Stimulated activated CD8-positive, alpha-beta memory T cell treated with anti-CD3 and anti-CD28 coated beads, Interleukin-4, amount 100 ng/mL, for 1 hour (primary cell): ENCODE results near the gene PALLD.
"Not testable (repeated sequence)": the region's sequence is repeated elsewhere in the genome, so short reads cannot be mapped to it uniquely, and the experiment has no call there.

Experiments used
- DNase-seq, 2 donors: peaks; one replicate each; pipeline ENCODE4 v3.0.0-alpha.2; 2020; ENCODE audit warnings: low read depth in 2 of 2, low spot score in 1 of 2

Gene PALLD

GRCh38 chr4:168930413-168931196 lies 433.8 kb downstream of the PALLD start:
- no peak for DNase-seq

- no peak for DNase-seq
Observed at GRCh38 chr4:168931215-168931650, 434.4 kb downstream of the PALLD start.

GRCh38 chr4:168932138-168932537 lies 435.3 kb downstream of the PALLD start:
- DNase-seq = no peak

GRCh38 chr4:168933423-168933822 lies 436.6 kb downstream of the PALLD start:
- no peak for DNase-seq

GRCh38 chr4:168937473-168937872 lies 440.6 kb downstream of the PALLD start:
- not testable (repeated sequence) for DNase-seq

- DNase-seq = no peak
Observed at GRCh38 chr4:168942985-168943384, 446.1 kb downstream of the PALLD start.

GRCh38 chr4:168945291-168945690 lies 448.4 kb downstream of the PALLD start:
- no peak for DNase-seq

- not testable (repeated sequence) for DNase-seq
Observed at GRCh38 chr4:168952821-168953246, 456.0 kb downstream of the PALLD start.

- DNase-seq = no peak
Observed at GRCh38 chr4:168955674-168956073, 458.8 kb downstream of the PALLD start.

GRCh38 chr4:168960716-168961115 lies 463.9 kb downstream of the PALLD start:
- DNase-seq = no peak

GRCh38 chr4:168972596-168972995 lies 475.7 kb downstream of the PALLD start:
- DNase-seq = no peak
